Measurements from ENCODE around the gene SLC9C1.
"Not testable (repeated sequence)": the region's sequence is repeated elsewhere in the genome, so short reads cannot be mapped to it uniquely, and the experiment has no call there.

The SLC9C1 gene

GRCh38 chr3:112187300-112187699 lies 106.7 kb downstream of the SLC9C1 start:
- DNase-seq (ENCODE audit: low read depth in 2 of 2), result no peak

- not testable (repeated sequence) for DNase-seq (ENCODE audit: low read depth in 2 of 2)
These were observed 108.5 kb downstream of the SLC9C1 start for GRCh38 chr3:112185423-112186035.

- DNase-seq (ENCODE audit: low read depth in 2 of 2), result no peak
These were observed 118.4 kb downstream of the SLC9C1 start for GRCh38 chr3:112175646-112176045.

- no peak for DNase-seq (ENCODE audit: low read depth in 2 of 2)
These were observed 119.0 kb downstream of the SLC9C1 start for GRCh38 chr3:112175037-112175436.

GRCh38 chr3:112171144-112171543 lies 122.9 kb downstream of the SLC9C1 start:
- DNase-seq (ENCODE audit: low read depth in 2 of 2), result no peak

GRCh38 chr3:112170046-112170445 lies 124.0 kb downstream of the SLC9C1 start:
- no peak for DNase-seq (ENCODE audit: low read depth in 2 of 2)

GRCh38 chr3:112167758-112168157 lies 126.3 kb downstream of the SLC9C1 start:
- DNase-seq (ENCODE audit: low read depth in 2 of 2), result no peak

GRCh38 chr3:112149136-112149535 lies 144.9 kb downstream of the SLC9C1 start:
- no peak for DNase-seq (ENCODE audit: low read depth in 2 of 2)

GRCh38 chr3:112143689-112144088 lies 150.3 kb downstream of the SLC9C1 start:
- no peak for DNase-seq (ENCODE audit: low read depth in 2 of 2)

GRCh38 chr3:112143251-112143650 lies 150.8 kb downstream of the SLC9C1 start:
- no peak for DNase-seq (ENCODE audit: low read depth in 2 of 2)

- DNase-seq (ENCODE audit: low read depth in 2 of 2), result no peak
These were observed 152.7 kb downstream of the SLC9C1 start for GRCh38 chr3:112141293-112141692.

GRCh38 chr3:112140584-112140983 lies 153.4 kb downstream of the SLC9C1 start:
- DNase-seq (ENCODE audit: low read depth in 2 of 2), result no peak

- no peak for DNase-seq (ENCODE audit: low read depth in 2 of 2)
These were observed 155.6 kb downstream of the SLC9C1 start for GRCh38 chr3:112138219-112138969.

- no peak for DNase-seq (ENCODE audit: low read depth in 2 of 2)
These were observed 156.2 kb downstream of the SLC9C1 start for GRCh38 chr3:112137781-112138180.

- no peak for DNase-seq (ENCODE audit: low read depth in 2 of 2)
These were observed 156.9 kb downstream of the SLC9C1 start for GRCh38 chr3:112136959-112137693.

GRCh38 chr3:112136046-112136445 lies 158.0 kb downstream of the SLC9C1 start:
- DNase-seq (ENCODE audit: low read depth in 2 of 2), result no peak

- no peak for DNase-seq (ENCODE audit: low read depth in 2 of 2)
These were observed 159.5 kb downstream of the SLC9C1 start for GRCh38 chr3:112134335-112135124.

- no peak for DNase-seq (ENCODE audit: low read depth in 2 of 2)
These were observed 160.2 kb downstream of the SLC9C1 start for GRCh38 chr3:112133626-112134334.

- no peak for DNase-seq (ENCODE audit: low read depth in 2 of 2)
These were observed 161.0 kb downstream of the SLC9C1 start, which contains the start of gene GCSAM for GRCh38 chr3:112132975-112133448. Gene GCSAM, minus strand, starts transcription at chr3:112133248. Its CDS starts 128 bp downstream, at chr3:112133120.

GRCh38 chr3:112132554-112132953 lies 161.5 kb downstream of the SLC9C1 start:
- no peak for DNase-seq (ENCODE audit: low read depth in 2 of 2)

GRCh38 chr3:112132088-112132487 lies 161.9 kb downstream of the SLC9C1 start:
- DNase-seq (ENCODE audit: low read depth in 2 of 2), result no peak

Data from fibroblast of skin of left biceps (primary cell).